GM12878 (cell line): ENCODE data around the gene KRTAP2-1. TPM values are rescaled to one million over a fixed set of nuclear protein-coding genes. Genes with fewer than 3 reads are reported as not detected.
"Not testable (repeated sequence)": the region's sequence is repeated elsewhere in the genome, so short reads cannot be mapped to it uniquely, and the experiment has no call there.

Experiments used
- ATAC-seq: fragments of 200-7000 bp; cut with Tn5 transposase; 3 replicates; pipeline ENCODE4 v1.9.1; 2020; ENCODE audit warnings: mild to moderate bottlenecking, moderate library complexity
- Bru-seq: library from RNA; stranded (reverse); fragments of 400-500 nt; gene quantifications from one replicate; lab custom pipeline; 2021; lab: Mats Ljungman, UMichigan
- BruChase-seq, 2 experiments: library from RNA; stranded (reverse); fragments of 400-500 nt; gene quantifications; one replicate each; lab custom pipeline; 2021; lab: Mats Ljungman, UMichigan
- BruUV-seq: library from RNA; stranded (reverse); fragments of 400-500 nt; replicated peaks from 2 replicates; lab custom pipeline; 2021; lab: Mats Ljungman, UMichigan
- CTCF ChIA-PET: fragments of 300-600 bp; sonication (Branson Sonifier 250); formaldehyde crosslinking; extraction: SDS; loops from one replicate; lab custom pipeline; 2021; ENCODE audit warnings: inconsistent platforms; lab: Yijun Ruan, JAX
- POLR2A ChIA-PET: fragments of 350-600 bp; formaldehyde crosslinking; extraction: SDS; loops from one replicate; lab custom pipeline; 2021; ENCODE audit warnings: inconsistent platforms; lab: Charles Lee
- RAD21 ChIA-PET: fragments of 300-600 bp; sonication (Branson Sonifier 250); formaldehyde crosslinking; loops from one replicate; lab custom pipeline; 2023; ENCODE audit warnings: antibody characterized with exemption; ENCODE audit not compliant: unreplicated experiment; lab: Charles Lee
- SMC1A ChIA-PET: fragments of 300-600 bp; sonication (Branson Sonifier 250); formaldehyde crosslinking; loops from one replicate; lab custom pipeline; 2023; ENCODE audit not compliant: unreplicated experiment, uncharacterized antibody; lab: Charles Lee
- DNase-seq: peaks from one replicate; pipeline ENCODE4 v3.0.0-alpha.2; 2011; ENCODE audit warnings: low read depth, low spot score
- FAIRE-seq: peaks from 3 replicates; lab custom pipeline; 2011; peaks lifted over from hg19 to GRCh38; lab: Jason Lieb, UNC
- H2AFZ ChIP-seq: 2 replicates; pipeline ENCODE4 v1.6.0; 2011; ENCODE audit warnings: low read depth, low read length, control low read depth; ENCODE audit not compliant: control insufficient read depth
- H3K27ac ChIP-seq: 2 replicates; pipeline ENCODE4 v1.5.1; 2011; ENCODE audit warnings: control low read depth; ENCODE audit not compliant: control insufficient read depth, insufficient read depth
- H3K27me3 ChIP-seq, 2 experiments: replicated peaks in 1 of 2; 2 replicates each; pipeline versions ENCODE4 v1.6.0 to v1.6.1; 2011; ENCODE audit warnings: low read length in 1 of 2; ENCODE audit not compliant: control insufficient read depth in 2 of 2, insufficient read depth in 2 of 2
- H3K36me3 ChIP-seq, 2 experiments: 2 replicates each; pipeline ENCODE4 v1.5.1; 2011; ENCODE audit warnings: low read length in 1 of 2; ENCODE audit not compliant: control insufficient read depth in 2 of 2, insufficient read depth in 2 of 2
- H3K4me1 ChIP-seq: 2 replicates; pipeline ENCODE4 v1.6.1; 2011; ENCODE audit warnings: mild to moderate bottlenecking, low read length, moderate library complexity, mixed read lengths; ENCODE audit not compliant: control insufficient read depth, insufficient read depth
- H3K4me2 ChIP-seq: 2 replicates; pipeline ENCODE4 v1.6.0; 2011; ENCODE audit warnings: control low read depth; ENCODE audit not compliant: control insufficient read depth, insufficient read depth
- H3K4me3 ChIP-seq: fragments of 200-600 bp; sonication (generic); 2 replicates; pipeline ENCODE4 v1.5.1; 2016
- H3K79me2 ChIP-seq: 2 replicates; pipeline ENCODE4 v1.6.0; 2011; ENCODE audit warnings: low read length; ENCODE audit not compliant: control insufficient read depth, insufficient read depth
- H3K9ac ChIP-seq: 2 replicates; pipeline ENCODE4 v1.8.0; 2011; ENCODE audit warnings: low read length, control low read depth, mixed read lengths; ENCODE audit not compliant: control insufficient read depth, insufficient read depth
- H3K9me3 ChIP-seq: replicated peaks from 3 replicates; pipeline ENCODE4 v1.5.1; 2011; ENCODE audit warnings: mild to moderate bottlenecking, low read length; ENCODE audit not compliant: control insufficient read depth, insufficient read depth
- H4K20me1 ChIP-seq: 2 replicates; pipeline ENCODE4 v1.6.0; 2011; ENCODE audit not compliant: control insufficient read depth, insufficient read depth
- CBFB ChIP-seq: IDR thresholded peaks from 2 replicates; pipeline ENCODE4 v1.6.1; 2016; ENCODE audit warnings: antibody characterized with exemption, low read depth
- RUNX3 ChIP-seq: IDR thresholded peaks from 2 replicates; pipeline ENCODE4 v1.6.1; 2012; ENCODE audit warnings: low read length, inconsistent platforms
- ZSCAN29 ChIP-seq: fragments of 450-650 bp; IDR thresholded peaks from 2 replicates; pipeline ENCODE4 v1.6.1; 2017; ENCODE audit warnings: mild to moderate bottlenecking, moderate library complexity
- WGBS: methylation state at CpG from one replicate; pipeline ENCODE4 v1.1.6; 2016; ENCODE audit warnings: low lambda C conversion rate; ENCODE audit not compliant: insufficient replicate concordance, insufficient coverage; ENCODE audit errors: missing lambda C conversion rate; 5-methylcytosine and 5-hydroxymethylcytosine counted together
- in situ Hi-C: fragments of 300-500 bp; cut with MboI; formaldehyde crosslinking; loops from 9 replicates; pipeline ENCODE4 v1.14.3; 2018; ENCODE audit warnings: mixed read lengths
- intact Hi-C: fragments of 100-400 bp; cut with micrococcal nuclease; formaldehyde crosslinking; loops from one replicate; pipeline ENCODE4 v1.14.2; 2022; ENCODE audit not compliant: unreplicated experiment
- long read RNA-seq, 2 experiments: library from polyadenylated mRNA; unstranded; transcript quantifications; one replicate each; pipeline ENCODE4 v2.0.0, GENCODE V29; 2019 to 2020
- polyA minus RNA-seq, 3 experiments: library from RNA; depleted of rRNA, polyadenylated mRNA; stranded (reverse); fragments of >200 nt; gene quantifications; 2 replicates each; pipeline ENCODE4 v1.2.3, GENCODE V29; 2011
- polyA plus RNA-seq, 11 experiments: library from polyadenylated mRNA; depleted of rRNA in 4 of 11; unstranded in 6 of 11; stranded (reverse) in 5 of 11; fragments of >200 nt; fragmentation: Nextera tagmentation in 4 of 11; fragmentation: Illumina TruSeq in 1 of 11; extraction: Ambion mirVana in 4 of 11; extraction: Trizol in 1 of 11; gene quantifications; 1 replicate in 1 of 11; 2 replicates in 10 of 11; pipeline versions ENCODE4 v1.2.1 to v1.2.3, GENCODE V29; 2011 to 2016; ENCODE audit warnings: inconsistent platforms in 2 of 11, missing spikeins in 2 of 11, low read depth in 1 of 11
- total RNA-seq, 4 experiments: library from RNA; depleted of rRNA in 3 of 4; stranded (reverse); fragments of >200 nt in 3 of 4; fragmentation: Illumina TruSeq in 1 of 4; extraction: Trizol in 1 of 4; gene quantifications; 2 replicates each; pipeline versions ENCODE4 v1.2.1 to v1.2.3, GENCODE V29; 2013 to 2021

The KRTAP2-1 gene, protein sequence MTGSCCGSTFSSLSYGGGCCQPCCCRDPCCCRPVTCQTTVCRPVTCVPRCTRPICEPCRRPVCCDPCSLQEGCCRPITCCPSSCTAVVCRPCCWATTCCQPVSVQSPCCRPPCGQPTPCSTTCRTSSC
- total RNA-seq (2013; cell fraction: nucleolus; rRNA removed), result not detected in 2 replicates
- total RNA-seq (2014; rRNA removed) (not detected in 2 replicates), total RNA-seq (2014; rRNA removed; fragmentation: Illumina TruSeq; extraction: Trizol) (not detected in 2 replicates), total RNA-seq (2021) (not detected in 2 replicates), polyA plus RNA-seq (2011; rRNA removed) (not detected in 2 replicates), polyA plus RNA-seq (2014; fragmentation: Illumina TruSeq; extraction: Trizol) (not detected in 2 replicates), polyA plus RNA-seq (2014; fragmentation: Nextera tagmentation; extraction: Ambion mirVana) (not detected), polyA plus RNA-seq (2014; rRNA removed) (not detected in 2 replicates), polyA plus RNA-seq (2016; fragmentation: Nextera tagmentation; extraction: Ambion mirVana) (not detected), polyA minus RNA-seq (2011; rRNA and poly(A)+ RNA removed) (not detected in 2 replicates), Bru-seq, nascent RNA (not detected), BruChase-seq, experiment 1, labeled RNA remaining after a 6-hour chase (not detected), BruChase-seq, experiment 2, labeled RNA remaining after a 2-hour chase (not detected)
- not detected for polyA plus RNA-seq (2011; ENCODE audit: low read depth)
- polyA plus RNA-seq (2011; cell fraction: cytosol; rRNA removed), result not detected in 2 replicates
- polyA plus RNA-seq (2011; cell fraction: nucleus; rRNA removed), result not detected in 2 replicates
- polyA plus RNA-seq (2012), result not detected in 2 replicates
- not detected in 2 replicates for polyA minus RNA-seq (2011; cell fraction: cytosol; rRNA and poly(A)+ RNA removed)
- not detected in 2 replicates for polyA minus RNA-seq (2011; cell fraction: nucleus; rRNA and poly(A)+ RNA removed)
- long read RNA-seq, experiment 1, result 0 reads
- long read RNA-seq, experiment 2, result 0 reads

DNA sequence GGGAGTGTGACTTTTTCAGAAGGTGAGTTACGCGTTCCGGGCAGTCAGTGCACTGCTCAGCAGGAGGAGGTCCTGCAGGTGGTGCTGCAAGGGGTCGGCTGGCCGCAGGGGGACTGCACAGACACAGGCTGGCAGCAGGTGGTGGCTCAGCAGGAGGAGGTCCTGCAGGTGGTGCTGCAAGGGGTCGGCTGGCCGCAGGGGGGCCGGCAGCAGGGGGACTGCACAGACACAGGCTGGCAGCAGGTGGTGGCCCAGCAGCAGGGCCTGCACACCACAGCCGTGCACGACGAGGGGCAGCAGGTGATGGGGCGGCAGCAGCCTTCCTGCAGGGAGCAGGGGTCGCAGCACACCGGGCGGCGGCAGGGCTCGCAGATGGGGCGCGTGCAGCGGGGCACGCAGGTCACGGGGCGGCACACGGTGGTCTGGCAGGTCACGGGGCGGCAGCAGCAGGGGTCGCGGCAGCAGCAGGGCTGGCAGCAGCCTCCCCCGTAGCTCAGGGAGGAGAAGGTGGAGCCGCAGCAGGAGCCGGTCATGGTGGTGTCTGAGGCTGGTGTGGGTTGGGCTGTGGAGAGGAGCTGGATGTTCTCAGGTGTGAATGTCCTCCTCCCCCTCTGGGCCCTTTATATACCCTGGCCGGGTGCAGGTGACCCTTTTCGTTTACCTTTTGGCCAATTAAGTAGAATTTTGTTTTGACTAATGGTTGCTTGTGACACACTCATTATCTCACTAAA, at the start of gene KRTAP2-1:
Gene KRTAP2-1, minus strand, starts transcription at position 582 of the 731 bp plus-strand sequence. Its CDS starts 49 bp downstream, at position 533.
- ATAC-seq, FAIRE-seq, H3K79me2 ChIP-seq, BruUV-seq, intact Hi-C loops, H3K36me3 ChIP-seq, H4K20me1 ChIP-seq, H3K9me3 ChIP-seq, H3K27ac ChIP-seq, H3K27me3 ChIP-seq, H3K4me3 ChIP-seq, RAD21 ChIA-PET, H3K4me2 ChIP-seq, POLR2A ChIA-PET, H3K9ac ChIP-seq, H3K4me1 ChIP-seq, H2AFZ ChIP-seq, CTCF ChIA-PET, in situ Hi-C loops, DNase-seq, SMC1A ChIA-PET: not testable (repeated sequence)
- 54% methylated on average over 10 of the region's 33 CpGs for WGBS

GRCh38 chr17:41096055-41096454, 48.9 kb upstream of the KRTAP2-1 start:
- intact Hi-C loops, result no loop called here
- 73% methylated on average over 7 of the region's 7 CpGs for WGBS
- ATAC-seq (no peak), FAIRE-seq (no peak), DNase-seq (no peak)
- Histone ChIP-seq H4K20me1 (no peaks in the 10 kb centered on the region), H3K27me3 (no peaks in the 10 kb centered on the region; a peak in 1 of 4 replicates), H2AFZ (no peak overlapping the region), H3K4me1 (no peaks in the 10 kb centered on the region), H3K9ac (no peak overlapping the region), H3K9me3 (no peaks in the 10 kb centered on the region), H3K27ac (no peak overlapping the region), H3K4me2 (no peak overlapping the region), H3K79me2 (no peaks in the 10 kb centered on the region), H3K4me3 (no peak overlapping the region), H3K36me3 (no peaks in the 10 kb centered on the region)
- CTCF ChIA-PET, result no interaction called here
- in situ Hi-C loops, result no loop called here
- RAD21 ChIA-PET, result no interaction called here
- TF ChIP-seq CBFB, result no peak
- no peak for TF ChIP-seq RUNX3
- no peak for TF ChIP-seq ZSCAN29
- SMC1A ChIA-PET, result no interaction called here
- POLR2A ChIA-PET, result no interaction called here
- BruUV-seq, result no TSS peak

- H3K9ac ChIP-seq, RAD21 ChIA-PET, SMC1A ChIA-PET, H3K36me3 ChIP-seq, CTCF ChIA-PET, H3K4me1 ChIP-seq, H3K27ac ChIP-seq, H3K4me3 ChIP-seq, H2AFZ ChIP-seq, POLR2A ChIA-PET, H4K20me1 ChIP-seq, H3K27me3 ChIP-seq, H3K9me3 ChIP-seq, intact Hi-C loops, ATAC-seq, H3K79me2 ChIP-seq, FAIRE-seq, BruUV-seq, in situ Hi-C loops, H3K4me2 ChIP-seq, DNase-seq: not testable (repeated sequence)
- 0% methylated on average over 4 of the region's 4 CpGs for WGBS
Measured at GRCh38 chr17:41088760-41089352, 41.7 kb upstream of the KRTAP2-1 start.
